ENCODE measurements around the gene TRMT11.

GRCh38 chr6:126007800-126008199 lies 21.5 kb downstream of the TRMT11 start:
- TF ChIP-seq CTCF (IDR thresholded peaks at IDR 0.05), result no peak
- no peak for TF ChIP-seq EP300 (IDR thresholded peaks at IDR 0.05)
- no peak for TF ChIP-seq POLR2A (IDR thresholded peaks at IDR 0.05)
- TF ChIP-seq POLR2AphosphoS5 (IDR thresholded peaks at IDR 0.05), result no peak
